NCI-H748 (cell line): ENCODE measurements around the gene LAIR1.
"Not testable (repeated sequence)": the region's sequence is repeated elsewhere in the genome, so short reads cannot be mapped to it uniquely, and the experiment has no call there.

Experiments
- DNase-seq: peaks from one replicate; lab custom pipeline; 2025; ENCODE audit not compliant: unreplicated experiment; lab: John Stamatoyannopoulos, UW

Gene LAIR1, protein sequence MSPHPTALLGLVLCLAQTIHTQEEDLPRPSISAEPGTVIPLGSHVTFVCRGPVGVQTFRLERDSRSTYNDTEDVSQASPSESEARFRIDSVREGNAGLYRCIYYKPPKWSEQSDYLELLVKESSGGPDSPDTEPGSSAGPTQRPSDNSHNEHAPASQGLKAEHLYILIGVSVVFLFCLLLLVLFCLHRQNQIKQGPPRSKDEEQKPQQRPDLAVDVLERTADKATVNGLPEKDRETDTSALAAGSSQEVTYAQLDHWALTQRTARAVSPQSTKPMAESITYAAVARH

DNA sequence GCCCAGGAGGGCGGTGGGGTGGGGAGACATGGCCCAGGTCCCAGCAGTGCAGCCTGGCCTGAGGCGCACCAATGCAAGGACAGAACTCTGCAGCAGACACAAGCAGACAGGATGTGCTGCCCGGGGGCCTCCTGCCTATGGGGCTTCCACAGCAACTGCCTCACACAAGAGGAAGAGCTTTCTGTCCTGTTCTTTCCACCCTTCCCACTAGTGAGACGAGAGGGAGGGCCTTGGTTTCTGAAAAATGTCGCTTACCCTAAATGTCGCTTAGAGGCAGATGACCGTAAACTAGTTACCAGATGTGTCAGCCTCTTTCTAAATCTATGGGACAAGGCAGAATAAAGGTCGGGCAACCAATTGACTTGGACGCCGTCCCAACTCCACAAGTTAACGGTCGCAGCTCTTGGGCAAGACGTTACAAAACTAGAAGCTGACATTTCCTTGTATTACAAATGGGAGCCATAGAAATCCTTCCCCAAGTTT, at the start of gene LAIR1:
Gene LAIR1 (minus strand): TSS at position 157 of the 483 bp plus-strand sequence. CDS start 127 bp downstream, at position 30.
- DNase-seq: no peak

DNA sequence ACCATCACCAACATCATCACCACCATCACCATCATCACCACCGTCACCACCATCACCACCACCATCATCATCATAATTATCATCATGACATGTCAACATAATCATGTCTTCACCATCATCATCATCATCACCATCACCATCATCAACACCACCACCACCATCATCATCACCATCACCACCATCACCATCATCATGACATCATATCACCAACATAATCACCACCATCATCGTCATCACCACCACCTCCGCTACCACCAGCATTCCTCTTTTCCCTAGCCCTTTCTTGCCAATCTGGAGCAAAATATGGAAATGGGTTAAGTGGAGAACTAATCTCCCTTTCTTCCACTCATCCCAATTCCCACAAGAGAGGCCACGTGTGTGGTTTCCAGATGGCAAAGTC, 49.4 kb upstream of the LAIR1 start:
- no peak for DNase-seq

DNA sequence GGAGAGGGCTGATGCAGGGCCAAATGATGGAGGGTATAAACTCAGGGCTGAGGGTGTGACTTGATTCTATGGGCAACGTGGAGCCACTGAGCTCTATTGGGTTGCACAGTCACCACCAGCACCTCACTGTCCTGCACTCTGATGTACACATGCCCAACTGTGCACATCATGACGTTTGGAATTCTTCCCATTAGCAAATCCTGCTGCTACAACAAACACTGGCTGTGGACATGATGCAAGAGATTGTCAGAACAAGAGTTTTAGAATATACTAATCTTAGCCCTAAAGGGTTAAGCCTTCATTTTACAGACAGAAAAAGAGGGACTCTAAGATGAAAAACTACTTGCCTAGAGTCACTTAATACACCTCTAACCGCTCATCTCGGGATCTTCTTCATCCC, 48.1 kb upstream of the LAIR1 start:
- no peak for DNase-seq

DNA sequence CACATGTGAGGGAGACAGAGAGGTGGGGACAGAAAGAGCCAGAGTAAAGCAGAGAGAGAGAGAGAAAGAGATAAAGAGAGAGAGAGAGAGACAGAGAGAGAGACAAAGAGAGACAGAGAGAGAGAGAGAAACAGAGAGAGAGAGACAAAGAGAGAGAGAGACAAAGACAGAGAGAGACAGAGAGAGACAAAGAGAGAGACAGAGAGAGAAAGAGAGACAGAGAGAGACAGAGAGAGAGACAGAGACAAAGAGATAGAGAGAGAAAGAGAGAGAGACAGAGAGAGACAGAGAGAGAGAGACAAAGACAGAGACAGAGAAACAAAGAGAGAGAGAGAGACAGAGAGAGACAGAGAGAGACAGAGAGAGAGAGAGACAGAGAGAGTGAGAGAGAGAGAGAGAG, 46.3 kb upstream of the LAIR1 start:
- DNase-seq: no peak

DNA sequence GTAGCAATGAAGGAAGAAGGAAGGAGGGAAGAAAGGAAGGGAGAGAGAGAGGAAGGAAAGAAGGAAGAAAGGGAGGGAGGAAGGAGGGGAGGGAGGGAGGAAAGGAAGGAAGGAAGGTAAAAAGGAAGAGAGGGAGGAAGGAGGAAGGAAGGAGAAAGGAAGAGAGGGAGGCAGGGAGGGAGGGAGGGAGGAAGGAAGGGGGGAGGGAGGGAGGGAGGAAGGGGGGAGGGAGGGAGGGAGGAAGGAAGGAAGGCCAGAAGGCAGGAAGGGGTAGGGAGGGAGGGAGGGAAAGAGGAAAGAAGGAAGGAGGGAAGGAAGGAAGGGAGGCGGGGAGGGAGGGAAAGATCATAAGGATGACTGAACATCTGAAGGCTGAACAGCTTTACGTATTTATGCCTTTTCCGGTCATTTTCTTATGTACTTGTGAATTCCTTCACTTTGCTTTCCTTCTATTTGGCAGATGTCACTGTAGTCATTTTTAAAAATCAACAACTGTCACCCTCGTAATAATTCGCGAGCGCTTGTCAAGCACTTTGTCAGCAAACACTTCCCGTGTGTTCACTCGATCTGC, 43.8 kb upstream of the LAIR1 start:
- no peak for DNase-seq

DNA sequence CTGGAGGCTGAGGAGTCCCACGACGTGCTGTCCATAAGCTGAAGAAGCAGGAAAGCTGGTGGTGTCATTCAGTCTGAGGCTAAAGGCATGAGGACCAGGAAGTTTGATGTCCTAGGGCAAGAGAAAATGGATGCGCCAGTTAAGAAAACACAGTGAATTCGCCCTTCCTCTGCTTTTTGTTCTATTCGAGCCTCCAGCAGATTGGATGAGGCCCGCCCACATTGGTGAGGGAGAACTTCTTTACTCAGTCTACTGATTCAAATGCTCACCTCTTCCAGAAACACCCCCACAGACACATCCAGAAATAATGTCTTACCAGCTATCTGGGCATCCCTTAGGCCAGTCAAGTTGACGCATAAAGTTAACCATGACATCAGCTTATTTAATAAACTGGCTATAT, 43.0 kb upstream of the LAIR1 start:
- no peak for DNase-seq

DNA sequence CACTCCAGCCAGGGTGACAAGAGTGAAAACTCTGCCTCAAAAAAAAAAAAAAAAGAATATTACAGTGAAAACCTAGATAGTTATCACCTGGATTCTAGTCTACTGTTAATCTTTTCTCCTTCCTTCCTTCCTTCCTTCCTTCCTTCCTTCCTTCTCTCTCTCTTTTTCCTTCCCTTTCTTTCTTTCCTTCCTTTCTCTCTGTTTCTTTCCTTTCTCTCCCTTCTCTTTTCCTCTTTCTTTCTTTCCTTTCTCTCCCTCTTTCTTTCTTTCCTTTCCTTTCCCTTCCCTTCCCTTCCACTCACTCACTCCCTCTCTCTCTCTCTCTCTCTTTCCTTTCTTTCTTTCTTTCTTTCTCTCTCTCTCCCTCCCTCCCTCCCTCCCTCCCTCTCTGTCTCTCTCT, 40.9 kb upstream of the LAIR1 start:
- no peak for DNase-seq

DNA sequence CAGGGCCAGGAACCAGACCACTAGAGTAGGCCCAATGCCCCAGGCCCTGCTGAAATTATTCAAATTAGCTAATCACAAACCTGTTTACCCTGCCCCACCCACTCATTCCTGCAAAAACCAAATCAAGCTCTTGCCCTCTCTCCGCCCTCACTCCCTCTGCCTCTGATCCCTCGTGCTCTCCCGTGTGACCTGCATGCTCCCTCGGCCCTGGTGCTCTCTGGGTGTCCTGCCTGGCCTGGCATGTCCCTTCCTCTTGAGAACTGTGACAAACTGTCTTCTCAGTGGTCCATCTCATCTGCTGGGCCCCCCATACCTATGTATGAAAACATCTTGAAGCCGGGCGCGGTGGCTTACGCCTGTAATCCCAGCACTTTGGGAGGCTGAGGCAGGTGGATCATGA, 38.3 kb upstream of the LAIR1 start:
- no peak for DNase-seq

DNA sequence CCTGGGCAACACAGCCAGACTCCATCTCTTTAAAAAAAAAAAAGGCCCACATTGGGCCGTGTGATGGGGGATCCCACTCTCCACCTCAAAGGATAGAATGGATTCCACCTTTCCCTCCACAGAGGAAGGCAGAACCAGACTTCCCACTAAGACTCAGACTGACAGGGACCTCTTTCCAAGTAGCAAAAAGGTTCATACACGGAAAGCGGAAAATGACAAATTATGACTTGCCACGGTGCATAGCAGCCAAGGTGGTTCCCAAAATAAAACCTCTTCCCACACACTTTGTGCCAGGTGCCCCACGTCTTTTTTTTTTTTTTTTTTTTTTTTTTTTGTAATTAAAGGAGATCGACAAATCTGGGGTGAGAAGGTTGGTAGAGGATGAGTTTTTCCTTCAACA, 36.2 kb upstream of the LAIR1 start:
- DNase-seq: no peak

DNA sequence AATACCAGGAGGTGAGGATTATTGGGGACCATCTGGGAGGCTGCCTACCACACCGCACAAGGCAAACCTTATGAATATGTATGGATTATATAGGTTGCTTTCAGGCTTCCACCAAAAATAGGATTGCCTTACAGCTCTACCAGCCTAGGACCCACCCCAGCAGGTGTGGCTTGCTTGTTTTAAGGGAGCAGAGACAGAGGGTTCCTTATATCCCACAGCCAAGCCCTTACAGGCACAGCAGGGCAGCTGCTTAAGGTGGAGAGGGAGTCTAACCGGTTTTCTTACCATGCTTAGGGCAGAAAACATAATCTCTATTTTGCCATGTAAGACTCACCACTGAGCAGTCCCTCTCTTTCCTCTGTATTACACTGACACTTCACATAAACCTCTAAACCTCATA, 34.5 kb upstream of the LAIR1 start:
- no peak for DNase-seq

DNA sequence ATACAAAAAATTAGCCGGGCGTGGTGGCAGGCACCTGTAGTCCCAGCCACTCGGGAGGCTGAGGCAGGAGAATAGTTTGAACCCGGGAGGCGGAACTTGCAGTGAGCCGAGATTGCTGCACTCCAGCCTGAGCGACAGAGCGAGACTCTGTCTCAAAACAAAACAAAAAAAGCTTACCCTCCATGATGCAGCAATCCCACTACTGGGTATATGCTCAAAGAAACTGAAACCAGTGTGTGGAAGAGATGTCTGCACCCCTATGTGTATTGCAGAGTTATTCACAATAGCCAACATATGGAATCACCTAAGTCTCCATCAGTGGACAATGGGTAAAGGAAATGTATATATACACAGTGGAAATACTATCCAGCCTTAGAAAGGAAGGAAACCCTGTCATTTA, 31.0 kb upstream of the LAIR1 start:
- DNase-seq: no peak

DNA sequence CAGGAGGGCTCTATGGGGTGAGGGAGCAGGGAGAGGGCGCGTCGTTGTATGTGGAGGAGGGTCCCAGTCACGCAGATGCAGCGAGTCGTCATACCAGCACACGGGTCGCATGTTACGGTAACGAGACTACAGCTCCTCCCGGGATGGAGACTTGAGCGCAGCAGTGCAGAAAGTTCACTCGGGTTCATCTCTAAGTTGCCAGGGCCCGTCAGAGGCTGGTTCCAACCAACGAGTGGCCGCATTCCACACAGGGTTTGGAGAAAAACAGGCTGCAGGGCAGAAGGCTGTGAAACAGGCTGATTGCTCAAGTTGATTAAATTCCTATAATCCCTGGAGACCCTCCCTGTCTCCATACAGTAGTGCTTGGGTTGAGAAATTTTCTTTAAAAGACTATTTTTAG, 28.6 kb upstream of the LAIR1 start:
- no peak for DNase-seq

DNA sequence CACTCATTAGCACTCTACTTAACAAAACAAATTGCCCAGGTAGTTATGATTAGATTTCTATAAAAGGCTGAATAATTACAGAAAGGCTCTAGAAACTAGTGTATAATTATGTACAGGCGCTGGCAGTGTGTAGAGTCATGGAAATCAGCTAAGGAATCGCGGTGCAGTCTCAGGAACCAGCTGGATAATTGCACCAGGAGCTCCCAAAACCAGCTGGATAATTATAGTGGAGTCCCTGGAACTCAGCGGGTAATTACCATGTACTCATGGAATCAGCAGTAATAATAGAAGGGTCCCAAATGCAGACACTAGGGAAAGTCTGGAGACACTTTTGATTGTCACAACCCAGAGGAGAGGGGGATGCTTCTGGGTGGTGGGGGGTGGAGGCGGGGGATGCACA, 27.4 kb upstream of the LAIR1 start:
- no peak for DNase-seq

DNA sequence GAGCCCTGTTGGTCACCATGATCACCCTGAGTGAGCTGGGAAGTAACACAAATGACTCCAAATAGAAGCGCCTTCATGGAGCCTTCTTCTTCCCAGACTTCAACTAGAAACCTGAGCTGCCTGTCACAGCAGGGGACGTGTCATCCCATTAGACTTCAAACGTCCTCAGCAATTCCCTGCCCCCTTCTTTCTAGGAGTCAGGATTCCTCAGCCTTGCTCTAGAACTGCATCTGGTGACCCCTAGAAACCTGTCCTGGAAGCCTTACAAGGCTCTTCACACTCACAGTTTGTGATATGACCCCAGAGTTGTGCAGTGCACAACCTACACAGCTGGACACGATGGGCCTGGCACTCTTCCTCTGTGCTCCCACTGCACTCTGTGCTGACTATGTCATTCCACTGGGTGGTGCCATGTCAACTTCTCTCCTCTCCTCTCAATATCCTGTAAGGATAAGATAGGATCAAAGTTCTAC, 26.9 kb upstream of the LAIR1 start:
- DNase-seq: no peak

DNA sequence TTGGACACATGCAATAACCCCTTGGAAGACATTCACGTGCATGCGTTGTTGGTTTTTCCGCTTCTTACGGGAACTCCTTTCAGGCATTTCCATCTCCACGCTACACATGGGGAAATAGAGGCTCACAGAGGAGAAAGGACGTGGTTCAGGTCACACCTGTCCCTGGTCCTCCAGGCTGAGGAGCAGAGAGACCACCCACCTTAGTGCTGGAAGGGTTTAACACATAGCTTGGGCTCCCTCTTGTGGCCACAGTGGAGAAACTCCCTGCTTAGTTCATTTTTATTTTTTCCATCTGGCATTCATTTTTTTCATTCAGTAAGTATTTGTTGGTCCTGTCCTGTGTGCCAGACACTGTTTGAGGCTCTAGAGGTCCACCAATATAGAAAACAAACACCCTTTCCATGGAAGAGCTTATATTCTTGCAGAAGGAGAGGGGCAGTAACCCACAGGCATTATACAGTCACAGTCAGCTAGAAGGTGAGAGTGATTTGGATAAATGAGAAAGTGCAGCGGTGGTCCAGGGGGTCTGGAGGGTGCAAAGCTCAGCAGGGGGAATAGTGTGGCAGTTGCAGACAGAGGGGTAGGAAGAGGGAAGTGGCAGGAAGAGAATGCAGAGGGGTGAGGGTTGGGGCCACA, 26.3 kb upstream of the LAIR1 start:
- DNase-seq: peak; percentile 72

DNA sequence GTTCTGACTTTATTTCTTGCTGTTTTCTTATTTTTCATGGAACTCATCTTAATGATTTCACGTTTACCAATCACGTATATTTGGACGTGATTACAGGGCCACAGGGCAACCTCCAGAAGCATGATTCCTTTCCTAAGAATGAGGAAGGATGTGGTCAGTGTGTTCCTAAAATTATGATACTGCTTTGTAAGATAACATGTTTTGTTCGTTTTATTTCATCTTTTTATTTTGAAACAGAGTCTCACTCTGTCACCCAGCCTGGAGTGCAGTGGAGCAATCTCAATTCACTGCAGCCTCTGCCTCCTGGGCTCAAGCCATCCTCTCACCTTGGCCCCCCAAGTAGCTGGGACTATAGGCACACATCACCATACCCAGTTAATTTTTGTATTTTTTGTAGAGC, 24.8 kb upstream of the LAIR1 start:
- no peak for DNase-seq

DNA sequence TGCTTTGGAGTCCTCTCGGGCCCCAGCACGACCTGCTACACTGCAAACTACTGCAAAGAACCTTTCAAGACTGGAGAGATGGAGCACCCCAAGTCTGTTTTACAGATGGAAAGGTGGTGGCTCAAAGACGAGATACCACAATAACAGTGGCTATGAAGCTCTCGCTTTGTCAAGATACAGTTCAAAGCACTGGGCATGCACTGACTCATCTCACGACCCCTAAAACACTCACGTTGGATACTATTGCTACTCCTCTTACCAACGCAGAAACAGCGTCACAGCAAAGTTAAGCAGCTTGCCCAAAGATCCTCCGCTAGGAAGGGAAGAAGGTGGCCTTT, 24.0 kb upstream of the LAIR1 start:
- no peak for DNase-seq

DNA sequence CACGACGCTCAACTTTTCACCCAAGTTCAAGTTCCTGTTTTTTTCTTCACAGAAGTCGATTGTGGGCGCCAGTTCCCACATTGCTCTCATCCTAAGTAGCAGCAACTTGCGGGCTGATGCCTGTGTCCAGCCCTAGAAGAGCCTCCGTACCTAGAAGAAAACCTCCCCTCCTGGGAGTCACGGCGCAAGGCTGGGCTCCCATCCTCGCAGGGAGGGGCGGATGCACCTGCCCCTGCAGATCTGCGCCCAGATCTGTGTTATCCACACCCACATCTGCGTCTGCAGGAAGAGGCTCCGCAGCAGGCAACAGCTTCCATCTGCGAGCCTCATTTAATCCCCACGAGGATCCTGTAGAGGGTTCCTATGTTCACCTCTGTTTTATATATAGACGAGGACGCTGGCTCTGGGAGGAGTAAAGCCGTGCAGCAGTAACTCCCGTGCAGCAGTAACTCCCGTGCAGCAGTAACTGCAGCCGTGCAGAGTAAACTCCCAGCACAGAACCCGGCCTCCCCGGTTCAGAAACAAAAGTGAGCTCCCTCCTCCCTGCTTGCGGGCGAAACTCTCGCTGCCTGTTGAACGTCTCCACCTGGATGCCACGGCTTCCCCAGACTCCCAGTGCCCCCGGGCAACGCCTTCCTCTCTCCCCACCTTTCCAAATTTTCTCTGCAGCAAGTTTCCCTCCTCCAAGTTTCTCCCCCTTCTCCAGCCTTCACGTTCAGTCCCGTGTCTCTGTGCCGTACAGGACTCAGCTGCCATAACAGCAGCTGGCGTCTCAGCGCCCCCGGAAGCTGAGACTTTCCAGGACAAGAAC, 23.5 kb upstream of the LAIR1 start:
- peak; percentile 35 for DNase-seq

DNA sequence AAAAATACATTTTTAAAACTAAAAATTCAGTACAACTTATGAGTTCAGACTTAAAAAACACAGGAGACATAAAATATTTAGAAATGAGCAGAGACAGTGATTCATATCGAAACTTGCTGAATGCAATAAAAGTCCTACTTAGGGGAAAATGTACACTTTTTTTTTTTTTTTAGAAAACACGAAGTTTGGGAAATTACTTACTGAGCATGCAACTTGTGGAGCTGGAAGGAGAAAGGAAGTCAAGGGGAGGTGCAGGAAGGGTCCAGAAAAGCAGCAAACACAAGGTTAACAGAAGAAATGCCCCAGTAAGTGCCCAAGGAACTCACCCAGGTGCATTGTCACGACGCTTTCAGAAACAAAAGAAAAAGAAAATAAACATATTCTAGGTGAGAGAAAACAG, 18.6 kb upstream of the LAIR1 start:
- no peak for DNase-seq

DNA sequence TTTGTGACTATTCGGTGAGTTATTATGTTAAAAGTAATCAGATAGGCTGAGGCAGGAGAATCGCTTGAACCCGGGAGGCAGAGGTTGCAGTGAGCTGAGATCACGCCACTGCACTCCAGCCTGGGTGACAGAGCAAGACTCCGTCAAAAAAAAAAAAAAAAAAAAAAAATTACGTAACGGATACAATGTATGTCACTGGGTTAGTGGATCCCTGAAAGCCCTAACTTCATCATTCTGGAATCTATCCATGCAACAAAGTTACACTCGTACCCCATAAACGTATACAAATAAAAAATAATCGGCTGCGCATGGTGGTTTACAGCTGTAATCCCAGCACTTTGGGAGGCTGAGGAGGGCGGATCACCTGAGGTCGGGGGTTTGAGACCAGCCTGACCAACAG, 17.3 kb upstream of the LAIR1 start:
- DNase-seq: not testable (repeated sequence)

DNA sequence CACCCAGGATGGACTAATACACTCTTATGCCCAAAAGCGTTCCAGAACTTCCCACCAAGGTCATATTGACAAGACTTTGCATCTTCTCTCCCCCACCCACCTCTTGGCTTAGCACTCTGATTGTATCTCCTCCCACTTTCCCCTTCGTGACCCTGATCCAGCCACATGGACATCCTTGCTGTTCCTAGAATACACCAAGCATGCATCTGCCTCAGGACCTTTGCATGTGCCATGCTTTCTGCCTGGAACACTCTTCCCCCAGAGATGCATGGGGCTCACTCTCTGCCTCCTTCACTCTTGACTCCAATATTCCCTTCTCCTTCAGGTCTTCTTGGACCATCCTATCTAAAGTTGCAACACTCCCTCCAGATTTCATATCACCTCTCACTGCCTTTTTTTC, 16.2 kb upstream of the LAIR1 start:
- no peak for DNase-seq

DNA sequence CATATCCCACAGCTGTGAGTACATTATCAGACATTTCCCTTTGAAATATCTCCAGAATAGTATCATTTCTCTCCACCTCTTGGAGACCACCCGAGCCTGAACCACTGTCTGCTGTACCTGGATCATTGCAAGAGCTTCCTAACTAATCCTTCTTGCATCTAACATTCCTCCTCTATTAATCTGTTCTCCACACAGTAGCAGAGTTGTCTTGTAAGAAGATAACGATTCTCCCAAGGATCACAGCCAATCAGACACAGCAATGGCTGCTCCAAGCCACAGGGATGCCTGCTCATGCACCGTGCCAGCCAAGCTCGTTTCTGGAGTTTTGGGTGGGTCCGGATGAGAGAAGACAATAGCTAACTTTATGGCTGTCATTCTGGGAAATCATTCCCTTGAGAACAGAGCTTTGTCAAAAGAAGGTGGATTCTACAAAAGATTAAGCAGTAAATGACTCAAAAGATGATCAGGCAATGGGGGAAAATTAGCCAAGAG, 14.5 kb upstream of the LAIR1 start:
- no peak for DNase-seq
